Stimulated activated CD4-positive, alpha-beta T cell treated with anti-CD3 and anti-CD28 coated beads, Interleukin-2, amount 100 ng/mL, for 48 hours (primary cell): ENCODE data around the gene SIGLEC7.
"Not testable (repeated sequence)": the region's sequence is repeated elsewhere in the genome, so short reads cannot be mapped to it uniquely, and the experiment has no call there.

ENCODE experiments used
- DNase-seq, 2 donors: peaks; one replicate each; pipeline ENCODE4 v3.0.0-alpha.2; 2020

Gene SIGLEC7

DNA sequence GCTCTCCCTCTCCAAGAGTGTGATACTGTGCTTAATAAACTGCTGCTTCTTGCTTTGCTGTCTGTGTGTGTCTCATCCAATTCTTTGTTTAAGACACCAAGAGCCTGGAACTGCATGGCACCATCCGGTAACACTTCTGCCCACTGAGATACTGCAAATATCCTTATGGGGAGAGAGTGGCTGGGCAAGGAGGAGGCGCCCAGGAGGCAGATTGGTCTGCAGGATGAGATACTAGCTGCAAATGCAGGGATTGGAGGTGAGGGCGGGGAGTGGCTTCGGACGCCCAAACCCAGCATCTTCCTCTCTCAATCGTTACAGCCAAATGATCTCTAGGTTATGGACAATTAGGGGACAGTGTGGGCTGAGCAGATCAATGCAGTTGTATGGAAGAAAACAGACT, 1.7 kb upstream of the SIGLEC7 start:
- no peak for DNase-seq

DNA sequence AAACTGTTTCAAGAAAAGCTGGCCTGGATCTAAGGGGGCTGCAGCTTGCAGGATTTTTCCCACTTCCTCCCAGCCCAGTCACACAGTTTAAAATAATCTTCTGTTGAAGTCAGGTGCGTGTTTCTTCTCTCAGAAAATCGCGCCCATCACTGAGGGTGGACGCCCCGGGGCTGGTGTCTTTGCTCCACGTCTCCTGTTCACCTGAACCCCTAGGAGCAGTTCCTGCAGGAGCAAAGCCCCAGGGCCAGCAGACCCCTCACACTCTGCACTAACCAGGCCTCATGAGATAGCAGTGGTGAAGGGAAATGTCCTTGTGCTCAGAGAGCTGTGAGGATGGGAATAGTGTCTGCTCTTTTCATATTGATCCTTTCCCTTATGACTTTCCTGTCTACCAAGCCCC, 920 bp upstream of the SIGLEC7 start:
- no peak for DNase-seq

DNA sequence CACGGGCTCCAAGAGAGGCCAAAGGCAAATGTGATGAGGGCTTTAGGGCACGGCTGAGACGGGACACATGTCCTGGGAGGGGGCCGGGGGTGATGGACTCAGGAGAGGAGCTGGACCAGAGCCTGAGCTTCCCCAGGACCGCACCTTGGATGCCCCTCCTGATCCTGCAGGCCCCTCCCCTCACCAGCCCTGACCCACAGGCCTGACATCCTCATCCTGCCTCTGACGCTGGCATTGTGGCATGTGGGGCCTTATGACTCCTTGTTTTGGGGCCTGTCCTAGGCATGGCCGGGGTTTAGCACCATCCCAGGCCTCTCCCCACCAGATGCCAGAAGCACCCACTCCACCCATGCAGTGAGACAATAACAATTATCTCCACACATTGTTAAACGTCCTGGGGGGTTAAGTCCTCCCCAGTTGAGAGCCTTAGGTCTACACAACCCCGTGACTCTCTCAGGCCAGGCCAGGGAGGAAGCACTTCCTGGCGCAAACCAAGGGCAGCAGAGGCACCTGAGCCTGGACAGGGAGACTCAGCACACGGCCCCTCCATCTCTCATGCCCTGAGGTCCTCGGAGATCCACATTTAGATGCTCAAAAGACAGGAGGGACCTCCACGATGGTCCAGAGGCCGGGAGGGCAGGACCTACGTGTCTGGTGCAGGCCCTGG, 841 bp downstream of the SIGLEC7 start:
- DNase-seq, result not testable (repeated sequence)

DNA sequence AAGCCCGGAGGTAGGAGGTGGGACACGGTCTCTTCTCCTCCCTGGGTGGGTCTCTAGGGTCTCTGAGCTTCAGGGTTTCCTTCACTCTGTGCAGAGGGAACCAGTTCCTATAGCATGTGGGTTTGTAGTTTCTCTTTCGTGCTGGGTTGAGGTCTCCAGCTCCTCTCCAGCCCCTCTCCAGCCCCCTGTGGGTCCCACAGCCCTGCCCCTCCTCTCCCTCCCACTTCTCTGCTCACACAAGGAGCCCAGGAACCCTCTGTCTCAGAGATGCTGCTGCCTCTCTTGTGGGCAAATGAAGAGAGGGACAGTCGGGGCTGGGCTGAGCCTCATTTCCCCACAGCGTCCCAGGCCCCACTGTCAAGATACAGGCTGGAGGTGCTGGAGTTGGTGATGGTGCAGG, 1.4 kb downstream of the SIGLEC7 start:
- DNase-seq, result no peak

GRCh38 chr19:51144482-51145045, 2.5 kb downstream of the SIGLEC7 start:
- no peak for DNase-seq

GRCh38 chr19:51145916-51146493, 3.9 kb downstream of the SIGLEC7 start:
- DNase-seq, result no peak

DNA sequence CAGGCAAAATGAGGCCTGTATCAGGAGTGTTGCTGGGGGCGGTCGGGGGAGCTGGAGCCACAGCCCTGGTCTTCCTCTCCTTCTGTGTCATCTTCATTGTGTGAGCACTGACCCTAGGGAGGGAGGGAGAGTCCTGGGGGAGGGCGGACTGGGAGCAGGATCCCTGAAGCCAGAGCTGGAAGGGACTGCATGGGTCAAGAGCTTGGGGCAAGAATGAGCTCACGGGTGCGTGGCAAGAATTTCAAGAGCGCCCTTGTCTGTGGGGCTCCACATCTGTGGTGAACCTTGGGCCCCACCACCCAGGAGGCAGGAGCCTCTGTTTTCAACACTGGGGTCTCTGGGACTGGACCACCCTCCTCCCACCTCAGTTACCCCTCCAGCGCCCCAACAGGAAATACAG, 4.7 kb downstream of the SIGLEC7 start:
- DNase-seq, result no peak

- no peak for DNase-seq
Measured at GRCh38 chr19:51147663-51148062, 5.6 kb downstream of the SIGLEC7 start.

- DNase-seq, result no peak
Measured at GRCh38 chr19:51148580-51148979, 6.5 kb downstream of the SIGLEC7 start.

DNA sequence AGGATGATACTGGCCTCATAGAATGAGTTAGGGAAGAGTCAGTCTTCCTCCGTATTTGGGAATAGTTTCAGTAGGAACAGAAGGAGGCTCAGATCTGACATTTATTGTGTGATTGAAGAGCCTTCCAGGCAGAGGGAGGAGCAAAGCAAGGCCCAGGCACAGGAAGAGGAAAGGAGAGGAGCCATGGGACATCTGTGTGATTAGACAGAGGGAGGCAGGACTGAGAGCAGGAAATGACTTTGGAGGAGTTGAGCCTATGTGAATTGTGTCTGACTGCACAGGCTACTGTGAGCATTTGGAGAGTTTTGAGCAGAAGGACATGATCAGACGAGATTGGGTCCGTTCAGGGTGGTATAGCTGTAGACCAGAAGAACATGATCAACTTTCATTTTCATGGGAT, 8.5 kb downstream of the SIGLEC7 start:
- no peak for DNase-seq

DNA sequence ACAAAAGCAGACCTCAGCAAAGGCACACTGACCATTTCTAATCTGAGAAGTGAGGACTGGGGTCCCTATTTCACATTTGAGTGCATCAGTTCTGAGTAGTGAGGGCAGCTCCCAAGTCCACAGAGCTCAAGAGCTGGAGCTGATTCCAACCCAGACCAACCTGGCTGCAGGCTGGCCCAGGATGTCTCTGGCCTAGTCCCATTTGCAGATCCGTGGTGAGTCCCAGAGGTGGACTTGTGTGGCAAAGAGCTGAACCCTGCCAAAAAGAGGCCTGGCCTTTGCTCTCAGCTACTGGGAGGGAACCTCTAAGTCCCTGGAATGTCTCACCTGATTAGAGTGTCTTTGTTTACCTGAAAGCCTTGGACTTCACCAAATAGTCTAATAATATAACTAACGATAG, 14.6 kb downstream of the SIGLEC7 start:
- no peak for DNase-seq

DNA sequence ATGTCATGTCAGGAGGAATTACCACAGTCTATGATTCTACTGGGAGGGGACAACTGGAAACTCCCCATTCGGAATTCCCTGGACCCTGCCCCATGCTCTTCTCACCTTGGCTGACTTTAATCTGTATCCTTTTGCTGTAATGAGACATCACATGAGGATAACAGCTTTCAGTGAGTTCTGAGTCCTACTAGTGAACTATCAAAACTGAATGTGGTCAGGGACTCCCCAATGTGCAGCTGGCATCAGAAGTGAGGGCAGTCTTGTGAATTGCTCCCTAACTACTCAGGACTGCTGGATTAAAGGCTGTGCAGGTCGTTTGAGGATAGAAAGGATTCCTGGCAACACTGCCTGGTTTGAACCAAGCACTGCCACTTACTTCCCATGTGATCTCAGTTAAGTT, 15.2 kb downstream of the SIGLEC7 start:
- DNase-seq, result no peak

GRCh38 chr19:51158474-51159129, 16.5 kb downstream of the SIGLEC7 start:
- DNase-seq, result peak; percentile 88

DNA sequence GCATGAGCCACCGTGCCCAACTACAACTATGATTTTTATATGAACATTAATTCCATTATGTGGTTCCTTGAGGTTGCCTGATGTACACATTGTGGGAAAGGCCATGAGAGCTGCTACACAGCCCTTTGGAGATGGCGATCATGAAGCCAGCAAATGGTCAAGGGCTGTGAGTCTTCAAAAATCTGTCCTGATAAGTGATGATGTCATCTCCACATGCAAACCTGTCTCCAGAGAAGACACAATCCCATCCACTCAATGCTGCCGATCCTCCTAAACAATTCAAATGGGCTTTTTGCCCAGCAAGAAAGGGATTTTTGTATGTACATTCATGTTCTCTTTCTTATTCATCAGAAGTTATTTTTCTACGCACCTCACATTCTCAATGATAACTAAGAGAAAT, 17.6 kb downstream of the SIGLEC7 start:
- DNase-seq, result no peak

DNA sequence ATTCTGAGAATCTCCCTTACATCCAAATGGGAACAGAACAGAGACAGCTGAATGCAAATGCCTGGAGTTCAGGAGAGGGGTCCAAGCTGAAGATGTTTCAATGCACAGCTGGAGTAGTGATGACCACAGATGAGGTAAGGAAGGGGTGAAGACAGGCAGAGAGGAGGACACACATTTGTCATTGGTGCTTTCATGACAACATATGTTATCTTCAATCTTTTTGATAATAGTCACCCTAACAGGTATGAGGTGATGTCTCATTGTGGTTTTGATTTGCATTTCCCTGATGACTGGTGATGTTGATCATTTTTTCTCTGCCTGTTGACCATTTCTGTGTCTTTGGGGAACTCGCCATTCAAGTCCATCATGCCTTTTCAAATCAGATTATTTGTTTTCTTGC, 19.2 kb downstream of the SIGLEC7 start:
- DNase-seq, result no peak

DNA sequence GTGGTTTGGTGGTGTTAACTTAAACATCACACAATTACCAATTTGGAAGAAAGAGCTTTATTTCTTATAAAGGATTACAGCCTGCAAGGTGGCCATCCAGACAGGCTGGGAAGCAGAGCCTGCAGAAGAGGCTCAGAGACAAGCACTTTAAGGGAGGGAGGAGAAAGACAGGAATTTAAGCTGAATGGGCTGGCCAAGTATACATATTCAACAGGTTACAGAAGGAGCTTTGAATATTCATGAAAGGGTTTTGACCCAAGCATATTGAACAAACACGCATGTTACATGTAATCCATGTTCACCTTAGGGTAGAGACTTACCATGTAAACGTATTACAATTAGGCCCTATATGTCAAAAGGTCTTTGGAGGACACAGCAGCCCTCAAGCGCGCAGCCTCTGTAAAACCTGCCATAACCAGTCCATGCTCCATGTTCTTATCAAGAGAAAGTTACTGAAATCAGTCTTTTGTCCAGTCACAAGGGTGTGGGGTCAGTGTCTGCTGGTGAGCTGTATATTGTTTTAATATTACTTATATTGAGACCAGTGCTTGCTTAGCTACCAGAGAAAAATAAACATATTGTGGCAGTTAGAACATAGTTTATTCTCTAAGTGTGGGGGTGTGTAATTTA, 19.9 kb downstream of the SIGLEC7 start:
- DNase-seq, result no peak

GRCh38 chr19:51163257-51163656, 21.2 kb downstream of the SIGLEC7 start:
- DNase-seq, result no peak

DNA sequence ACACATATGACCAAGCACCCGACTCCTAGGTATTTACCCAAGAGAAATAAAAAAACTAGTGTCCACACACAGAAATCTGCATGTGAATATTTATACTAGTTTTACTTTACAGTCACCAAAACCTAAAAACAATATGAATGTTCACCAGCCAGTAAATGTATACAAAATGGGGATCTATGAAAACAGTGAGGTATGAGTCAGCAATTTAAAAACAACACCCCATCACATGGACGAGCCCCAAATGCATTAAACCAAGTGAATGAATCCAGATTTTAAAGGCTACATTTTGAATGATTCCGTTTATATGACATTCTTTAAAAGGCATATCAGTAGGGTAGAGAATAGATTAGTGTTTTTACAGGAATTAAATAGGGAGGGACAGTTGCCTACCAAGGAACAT, 22.1 kb downstream of the SIGLEC7 start:
- no peak for DNase-seq

GRCh38 chr19:51166846-51167490, 24.9 kb downstream of the SIGLEC7 start:
- DNase-seq, result no peak

- no peak for DNase-seq
Measured at GRCh38 chr19:51168564-51169282, 26.6 kb downstream of the SIGLEC7 start.

GRCh38 chr19:51169283-51169918, 27.3 kb downstream of the SIGLEC7 start:
- DNase-seq, result peak; percentile 67 to 69

GRCh38 chr19:51172223-51172622, 30.1 kb downstream of the SIGLEC7 start:
- DNase-seq, result no peak
